ENCODE data around the gene C5AR1. TPM values are rescaled to one million over a fixed set of nuclear protein-coding genes. Genes with fewer than 3 reads are reported as not detected.
"Not testable (repeated sequence)": the region's sequence is repeated elsewhere in the genome, so short reads cannot be mapped to it uniquely, and the experiment has no call there.

C5AR1 gene
- total RNA-seq, 2 experiments from 2014 or later: 4.4 to 5.8 TPM

- ATAC-seq (ENCODE audit: poor library complexity) (no peak), DNase-seq (no peak)
- ChIA-PET CTCF (interaction anchor here (0.6 kb wide), 2 partner anchors 92 to 1574 kb away, joined by 3 read pairs; no protein-coding TSS in a partner anchor), POLR2A (no interaction called here)
- no peaks in the 10 kb centered on the region for H3K27me3 Mint-ChIP-seq
- no peak for TF ChIP-seq CTCF (IDR thresholded peaks at IDR 0.05)
- Histone ChIP-seq H3K27me3 (ENCODE audit: control insufficient read depth in 1 of 2, insufficient read depth in 2 of 2, low read length in 2 of 2) (no peaks in the 10 kb centered on the region), H3K4me1 (ENCODE audit: insufficient read depth, low read length) (peaks cover under 1% of the 10 kb centered on the region), H3K27ac (ENCODE audit: low read depth in 1 of 2, low read length in 2 of 2) (no peak overlapping the region), H3K36me3 (ENCODE audit: insufficient read depth, low read length) (no peaks in the 10 kb centered on the region), H3K4me3 (ENCODE audit: low read length) (no peak overlapping the region), H3K9me3 (ENCODE audit: control insufficient read depth in 1 of 2, insufficient read depth in 1 of 2, low read length in 2 of 2) (peaks cover 0 to 3% of the 10 kb centered on the region in 2 experiments)
- H3K4me1 Mint-ChIP-seq (ENCODE audit: low read depth): no peaks in the 10 kb centered on the region
- no peak overlapping the region for H3K27ac Mint-ChIP-seq
- intact Hi-C loops (cut with DNase I, micrococcal nuclease): no loop called here
- H3K4me3 Mint-ChIP-seq: no peak overlapping the region
- H3K36me3 Mint-ChIP-seq (ENCODE audit: low read depth): no peaks in the 10 kb centered on the region
- no peaks in the 10 kb centered on the region for H3K9me3 Mint-ChIP-seq
Observed at GRCh38 chr19:47343194-47343802, 33.6 kb downstream of the C5AR1 start.

- peaks cover 9% of the 10 kb centered on the region for H3K4me1 ChIP-seq (ENCODE audit: insufficient read depth, low read length)
- intact Hi-C loops (cut with DNase I, micrococcal nuclease): no loop called here
- no peaks in the 10 kb centered on the region for H3K27me3 Mint-ChIP-seq
- peaks cover 6% of the 10 kb centered on the region for H3K36me3 Mint-ChIP-seq (ENCODE audit: low read depth)
- H3K4me3 Mint-ChIP-seq: no peak overlapping the region
- H3K9me3 ChIP-seq (ENCODE audit: control insufficient read depth in 1 of 2, insufficient read depth in 1 of 2, low read length in 2 of 2): peaks cover 0 to 3% of the 10 kb centered on the region in 2 experiments
- no peak overlapping the region for H3K27ac ChIP-seq (ENCODE audit: low read depth in 1 of 2, low read length in 2 of 2)
- peaks cover 6% of the 10 kb centered on the region for H3K4me1 Mint-ChIP-seq (ENCODE audit: low read depth)
- CTCF ChIA-PET: no interaction called here
- no peak for TF ChIP-seq CTCF (IDR thresholded peaks at IDR 0.05)
- POLR2A ChIA-PET: no interaction called here
- H3K36me3 ChIP-seq (ENCODE audit: insufficient read depth, low read length): no peaks in the 10 kb centered on the region
- H3K9me3 Mint-ChIP-seq: no peaks in the 10 kb centered on the region
- H3K27ac Mint-ChIP-seq: no peak overlapping the region
- ATAC-seq (ENCODE audit: poor library complexity) (no peak), DNase-seq (no peak)
- no peak overlapping the region for H3K4me3 ChIP-seq (ENCODE audit: low read length)
- H3K27me3 ChIP-seq (ENCODE audit: control insufficient read depth in 1 of 2, insufficient read depth in 2 of 2, low read length in 2 of 2): no peaks in the 10 kb centered on the region
Observed at GRCh38 chr19:47344425-47344824, 34.8 kb downstream of the C5AR1 start.

GRCh38 chr19:47346024-47346423 lies 36.4 kb downstream of the C5AR1 start:
- H3K27ac ChIP-seq (ENCODE audit: low read depth in 1 of 2, low read length in 2 of 2); H3K9me3 Mint-ChIP-seq; ATAC-seq (ENCODE audit: poor library complexity); DNase-seq; H3K4me3 ChIP-seq (ENCODE audit: low read length); H3K4me3 Mint-ChIP-seq; CTCF ChIA-PET; POLR2A ChIA-PET; H3K27ac Mint-ChIP-seq; H3K27me3 Mint-ChIP-seq; H3K9me3 ChIP-seq (ENCODE audit: control insufficient read depth in 1 of 2, insufficient read depth in 1 of 2, low read length in 2 of 2); H3K36me3 ChIP-seq (ENCODE audit: insufficient read depth, low read length); H3K27me3 ChIP-seq (ENCODE audit: control insufficient read depth in 1 of 2, insufficient read depth in 2 of 2, low read length in 2 of 2): not testable (repeated sequence)
- intact Hi-C loops (cut with DNase I, micrococcal nuclease): loop anchor here in 1 of 2 experiments (5.0 kb wide), 1 partner anchor 81 kb away; no protein-coding TSS in a partner anchor
- peaks cover 25% of the 10 kb centered on the region for H3K4me1 ChIP-seq (ENCODE audit: insufficient read depth, low read length)
- Mint-ChIP-seq H3K36me3 (ENCODE audit: low read depth) (peaks cover 13% of the 10 kb centered on the region), H3K4me1 (ENCODE audit: low read depth) (peaks cover 20% of the 10 kb centered on the region)
